Activated gamma-delta T cell treated with anti-CD3 and anti-CD28 coated beads, Interleukin-2, amount 50 U/mL, for 16 hours (primary cell): Measurements from ENCODE around the gene ALDOA.

Experiments
- DNase-seq: peaks from one replicate; pipeline ENCODE4 v3.0.0-alpha.2; 2020; ENCODE audit warnings: low read depth

ALDOA gene

GRCh38 chr16:30116291-30117207, 51.0 kb downstream of the ALDOA start:
- no peak for DNase-seq

DNA sequence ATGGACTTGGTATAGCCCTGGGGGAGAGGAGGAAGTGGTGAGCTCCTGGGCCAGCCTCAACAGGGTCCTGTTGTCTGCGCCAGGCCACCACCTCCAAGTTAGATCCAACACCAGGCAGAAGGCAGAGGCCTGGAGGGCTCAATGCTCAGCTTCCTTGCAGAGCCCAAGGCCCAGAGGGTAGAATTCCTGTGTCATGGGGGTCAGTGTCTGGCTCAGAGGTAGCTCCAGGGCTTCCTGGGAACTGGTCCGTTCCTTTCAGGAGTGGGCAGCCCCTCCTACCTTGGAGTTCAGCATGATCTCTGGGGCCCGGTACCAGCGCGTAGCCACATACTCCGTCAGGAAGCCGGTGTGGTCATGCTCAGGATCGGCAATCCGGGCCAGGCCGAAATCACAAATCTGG, 52.2 kb downstream of the ALDOA start:
- no peak for DNase-seq

- DNase-seq = no peak
Observed at GRCh38 chr16:30119428-30119827, 53.9 kb downstream of the ALDOA start.
